ENCODE measurements around the gene PLCXD3. TPM values are rescaled to one million over a fixed set of nuclear protein-coding genes. Genes with fewer than 3 reads are reported as not detected.

The PLCXD3 gene
- total RNA-seq, 1 experiment from 2014 or later, result 0.04 TPM

DNA sequence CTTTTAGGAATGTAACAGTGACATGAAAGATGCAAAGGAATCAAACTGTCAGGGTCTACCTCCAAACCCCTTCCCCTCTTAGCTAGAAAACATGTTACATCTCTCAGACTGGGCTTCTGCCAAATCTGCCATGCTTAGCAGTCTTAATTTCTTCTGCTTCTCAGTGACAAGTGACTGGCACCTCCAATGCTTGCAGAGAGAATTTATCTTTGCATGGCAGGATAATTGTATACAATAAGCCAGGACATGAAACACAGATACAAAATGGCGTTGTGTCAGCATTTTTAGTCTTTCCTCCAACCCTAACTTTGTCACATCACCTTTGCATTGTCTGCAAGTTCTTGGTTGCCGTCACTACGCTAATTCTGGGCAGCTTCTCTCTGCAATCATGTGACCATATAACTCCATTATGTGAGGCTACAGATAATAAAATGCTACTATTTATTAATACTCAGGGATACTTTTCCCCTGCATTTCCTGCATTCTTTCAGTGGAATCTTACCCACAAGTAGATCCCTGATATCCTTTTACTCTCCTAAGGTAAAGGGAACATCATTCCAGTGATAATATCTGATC lies 89.8 kb downstream of the PLCXD3 start:
- POLR2A ChIA-PET, result no interaction called here
- DNase-seq (ENCODE audit: low spot score) (no peak), ATAC-seq (no peak)
- CTCF ChIA-PET, result interaction anchor here (1.9 kb wide), 1 partner anchor 10 kb away, joined by 8 read pairs; no protein-coding TSS in a partner anchor
- Mint-ChIP-seq H3K4me3 (no peak overlapping the region), H3K4me1 (peaks cover 15% of the 10 kb centered on the region), H3K9me3 (0 out of 2 replicates have a peak, but pooled peaks cover 3% of the 10 kb centered on the region), H3K36me3 (no peaks in the 10 kb centered on the region; the same call in 1 of the 2 replicates), H3K27ac (no peak overlapping the region), H3K27me3 (ENCODE audit: low read depth) (no peaks in the 10 kb centered on the region)
- TF ChIP-seq, protein P1, sequence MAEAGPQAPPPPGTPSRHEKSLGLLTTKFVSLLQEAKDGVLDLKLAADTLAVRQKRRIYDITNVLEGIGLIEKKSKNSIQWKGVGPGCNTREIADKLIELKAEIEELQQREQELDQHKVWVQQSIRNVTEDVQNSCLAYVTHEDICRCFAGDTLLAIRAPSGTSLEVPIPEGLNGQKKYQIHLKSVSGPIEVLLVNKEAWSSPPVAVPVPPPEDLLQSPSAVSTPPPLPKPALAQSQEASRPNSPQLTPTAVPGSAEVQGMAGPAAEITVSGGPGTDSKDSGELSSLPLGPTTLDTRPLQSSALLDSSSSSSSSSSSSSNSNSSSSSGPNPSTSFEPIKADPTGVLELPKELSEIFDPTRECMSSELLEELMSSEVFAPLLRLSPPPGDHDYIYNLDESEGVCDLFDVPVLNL (CRISPR knock-in tag; IDR thresholded peaks at IDR 0.05; ENCODE audit: borderline replicate concordance, low read depth), result no peak
- TF ChIP-seq ETV6 (CRISPR knock-in tag; IDR thresholded peaks at IDR 0.05), result no peak
- no peak for TF ChIP-seq CREM (CRISPR knock-in tag; IDR thresholded peaks at IDR 0.05)

DNA sequence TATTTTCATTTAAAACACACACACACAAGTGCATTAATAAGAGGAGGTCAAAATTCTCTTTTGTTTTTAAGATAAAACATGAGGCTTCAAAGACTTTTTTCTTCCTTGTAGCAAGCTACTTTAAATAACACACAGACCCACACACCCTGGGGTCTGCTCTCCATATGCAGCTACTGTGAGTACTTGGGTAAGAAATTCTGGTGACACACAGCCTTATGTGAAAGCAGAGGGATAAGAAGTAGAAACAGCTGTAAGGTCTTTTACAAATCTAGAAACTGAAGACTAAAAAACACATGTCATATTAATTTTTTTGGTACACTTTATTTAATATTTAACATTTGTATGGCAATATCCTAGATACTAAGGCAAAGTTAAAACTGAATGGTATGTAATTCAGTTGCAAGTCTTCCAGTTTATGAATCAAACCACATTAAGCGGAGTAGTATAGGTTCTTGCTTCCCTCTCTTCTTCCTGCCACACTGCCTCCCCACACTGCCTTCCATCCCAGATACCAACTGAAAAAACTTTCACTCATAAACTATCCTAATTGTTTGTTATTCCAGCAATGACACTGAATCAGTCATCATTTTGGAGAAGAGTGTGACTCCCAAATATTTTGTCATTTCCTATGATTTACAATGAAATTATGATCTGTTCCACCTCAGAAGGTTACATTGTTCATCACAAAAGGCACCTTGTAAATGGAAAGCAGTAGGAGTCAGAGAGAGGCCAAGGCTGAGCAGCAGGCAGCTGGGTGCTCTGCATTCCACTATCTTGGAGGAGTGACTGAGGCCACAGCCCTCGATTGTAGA lies 92.0 kb downstream of the PLCXD3 start:
- H3K4me1 Mint-ChIP-seq, result peaks cover 15% of the 10 kb centered on the region
- ChIA-PET CTCF (interaction anchor here (0.5 to 1.5 kb wide), 2 partner anchors 10 to 15 kb away, joined by 3 to 4 read pairs; no protein-coding TSS in a partner anchor), POLR2A (no interaction called here)
- TF ChIP-seq TEAD1 (CRISPR knock-in tag; IDR thresholded peaks at IDR 0.05) (no peak), SMAD3 (CRISPR knock-in tag; IDR thresholded peaks at IDR 0.05; ENCODE audit: borderline replicate concordance) (no peak), PRRX2 (CRISPR knock-in tag; IDR thresholded peaks at IDR 0.05) (no peak), ZNF423 (CRISPR knock-in tag; IDR thresholded peaks at IDR 0.05) (no peak), ETV6 (CRISPR knock-in tag; IDR thresholded peaks at IDR 0.05) (no peak), MYBL2 (CRISPR knock-in tag; IDR thresholded peaks at IDR 0.05) (no peak), ELF4 (CRISPR knock-in tag; IDR thresholded peaks at IDR 0.05; ENCODE audit: low read depth) (no peak), HMGA2 (CRISPR knock-in tag; IDR thresholded peaks at IDR 0.05) (no peak), TP53 (CRISPR knock-in tag; IDR thresholded peaks at IDR 0.05) (no peak), SOX15 (CRISPR knock-in tag; IDR thresholded peaks at IDR 0.05) (no peak), GABPB1 (CRISPR knock-in tag; IDR thresholded peaks at IDR 0.05) (no peak), OVOL2 (CRISPR knock-in tag; IDR thresholded peaks at IDR 0.05; ENCODE audit: borderline replicate concordance) (no peak)
- TF ChIP-seq, protein P2, sequence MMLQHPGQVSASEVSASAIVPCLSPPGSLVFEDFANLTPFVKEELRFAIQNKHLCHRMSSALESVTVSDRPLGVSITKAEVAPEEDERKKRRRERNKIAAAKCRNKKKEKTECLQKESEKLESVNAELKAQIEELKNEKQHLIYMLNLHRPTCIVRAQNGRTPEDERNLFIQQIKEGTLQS (CRISPR knock-in tag; conservative IDR thresholded peaks at IDR 0.05), result no peak
- TF ChIP-seq, protein P3, sequence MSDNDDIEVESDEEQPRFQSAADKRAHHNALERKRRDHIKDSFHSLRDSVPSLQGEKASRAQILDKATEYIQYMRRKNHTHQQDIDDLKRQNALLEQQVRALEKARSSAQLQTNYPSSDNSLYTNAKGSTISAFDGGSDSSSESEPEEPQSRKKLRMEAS (CRISPR knock-in tag; IDR thresholded peaks at IDR 0.05), result no peak
- TF ChIP-seq, protein P1 (CRISPR knock-in tag; IDR thresholded peaks at IDR 0.05; ENCODE audit: borderline replicate concordance, low read depth), result no peak
- TF ChIP-seq, protein P4, sequence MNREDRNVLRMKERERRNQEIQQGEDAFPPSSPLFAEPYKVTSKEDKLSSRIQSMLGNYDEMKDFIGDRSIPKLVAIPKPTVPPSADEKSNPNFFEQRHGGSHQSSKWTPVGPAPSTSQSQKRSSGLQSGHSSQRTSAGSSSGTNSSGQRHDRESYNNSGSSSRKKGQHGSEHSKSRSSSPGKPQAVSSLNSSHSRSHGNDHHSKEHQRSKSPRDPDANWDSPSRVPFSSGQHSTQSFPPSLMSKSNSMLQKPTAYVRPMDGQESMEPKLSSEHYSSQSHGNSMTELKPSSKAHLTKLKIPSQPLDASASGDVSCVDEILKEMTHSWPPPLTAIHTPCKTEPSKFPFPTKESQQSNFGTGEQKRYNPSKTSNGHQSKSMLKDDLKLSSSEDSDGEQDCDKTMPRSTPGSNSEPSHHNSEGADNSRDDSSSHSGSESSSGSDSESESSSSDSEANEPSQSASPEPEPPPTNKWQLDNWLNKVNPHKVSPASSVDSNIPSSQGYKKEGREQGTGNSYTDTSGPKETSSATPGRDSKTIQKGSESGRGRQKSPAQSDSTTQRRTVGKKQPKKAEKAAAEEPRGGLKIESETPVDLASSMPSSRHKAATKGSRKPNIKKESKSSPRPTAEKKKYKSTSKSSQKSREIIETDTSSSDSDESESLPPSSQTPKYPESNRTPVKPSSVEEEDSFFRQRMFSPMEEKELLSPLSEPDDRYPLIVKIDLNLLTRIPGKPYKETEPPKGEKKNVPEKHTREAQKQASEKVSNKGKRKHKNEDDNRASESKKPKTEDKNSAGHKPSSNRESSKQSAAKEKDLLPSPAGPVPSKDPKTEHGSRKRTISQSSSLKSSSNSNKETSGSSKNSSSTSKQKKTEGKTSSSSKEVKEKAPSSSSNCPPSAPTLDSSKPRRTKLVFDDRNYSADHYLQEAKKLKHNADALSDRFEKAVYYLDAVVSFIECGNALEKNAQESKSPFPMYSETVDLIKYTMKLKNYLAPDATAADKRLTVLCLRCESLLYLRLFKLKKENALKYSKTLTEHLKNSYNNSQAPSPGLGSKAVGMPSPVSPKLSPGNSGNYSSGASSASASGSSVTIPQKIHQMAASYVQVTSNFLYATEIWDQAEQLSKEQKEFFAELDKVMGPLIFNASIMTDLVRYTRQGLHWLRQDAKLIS (CRISPR knock-in tag; IDR thresholded peaks at IDR 0.05; ENCODE audit: borderline replicate concordance), result no peak
- TF ChIP-seq, protein P5, sequence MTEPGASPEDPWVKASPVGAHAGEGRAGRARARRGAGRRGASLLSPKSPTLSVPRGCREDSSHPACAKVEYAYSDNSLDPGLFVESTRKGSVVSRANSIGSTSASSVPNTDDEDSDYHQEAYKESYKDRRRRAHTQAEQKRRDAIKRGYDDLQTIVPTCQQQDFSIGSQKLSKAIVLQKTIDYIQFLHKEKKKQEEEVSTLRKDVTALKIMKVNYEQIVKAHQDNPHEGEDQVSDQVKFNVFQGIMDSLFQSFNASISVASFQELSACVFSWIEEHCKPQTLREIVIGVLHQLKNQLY (CRISPR knock-in tag; IDR thresholded peaks at IDR 0.05), result no peak
- TF ChIP-seq, protein P6, sequence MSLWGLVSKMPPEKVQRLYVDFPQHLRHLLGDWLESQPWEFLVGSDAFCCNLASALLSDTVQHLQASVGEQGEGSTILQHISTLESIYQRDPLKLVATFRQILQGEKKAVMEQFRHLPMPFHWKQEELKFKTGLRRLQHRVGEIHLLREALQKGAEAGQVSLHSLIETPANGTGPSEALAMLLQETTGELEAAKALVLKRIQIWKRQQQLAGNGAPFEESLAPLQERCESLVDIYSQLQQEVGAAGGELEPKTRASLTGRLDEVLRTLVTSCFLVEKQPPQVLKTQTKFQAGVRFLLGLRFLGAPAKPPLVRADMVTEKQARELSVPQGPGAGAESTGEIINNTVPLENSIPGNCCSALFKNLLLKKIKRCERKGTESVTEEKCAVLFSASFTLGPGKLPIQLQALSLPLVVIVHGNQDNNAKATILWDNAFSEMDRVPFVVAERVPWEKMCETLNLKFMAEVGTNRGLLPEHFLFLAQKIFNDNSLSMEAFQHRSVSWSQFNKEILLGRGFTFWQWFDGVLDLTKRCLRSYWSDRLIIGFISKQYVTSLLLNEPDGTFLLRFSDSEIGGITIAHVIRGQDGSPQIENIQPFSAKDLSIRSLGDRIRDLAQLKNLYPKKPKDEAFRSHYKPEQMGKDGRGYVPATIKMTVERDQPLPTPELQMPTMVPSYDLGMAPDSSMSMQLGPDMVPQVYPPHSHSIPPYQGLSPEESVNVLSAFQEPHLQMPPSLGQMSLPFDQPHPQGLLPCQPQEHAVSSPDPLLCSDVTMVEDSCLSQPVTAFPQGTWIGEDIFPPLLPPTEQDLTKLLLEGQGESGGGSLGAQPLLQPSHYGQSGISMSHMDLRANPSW (CRISPR knock-in tag; conservative IDR thresholded peaks at IDR 0.05; ENCODE audit: low read depth), result no peak
- no peaks in the 10 kb centered on the region; the same call in 1 of the 2 replicates for H3K36me3 Mint-ChIP-seq
- H3K27me3 Mint-ChIP-seq (ENCODE audit: low read depth), result no peaks in the 10 kb centered on the region
- H3K27ac Mint-ChIP-seq, result no peak overlapping the region
- H3K9me3 Mint-ChIP-seq, result 0 out of 2 replicates have a peak, but pooled peaks cover 3% of the 10 kb centered on the region
- peak; percentile 97 for ATAC-seq
- peak; percentile 14 for DNase-seq (ENCODE audit: low spot score)
- no peak overlapping the region for H3K4me3 Mint-ChIP-seq

Data from WTC11 (cell line).